ENCODE measurements around the gene CUTC. TPM values are rescaled to one million over a fixed set of nuclear protein-coding genes. Genes with fewer than 3 reads are reported as not detected.

The CUTC gene
- polyA plus RNA-seq, 4 donors, result 22.5 to 26.4 (median 24.7) TPM

Other genes starting within 250 kb of the CUTC start
- not detected for gene NKX2-3, start 199.3 kb upstream of the CUTC start, polyA plus RNA-seq (ENCODE audit: insufficient read length in 4 of 4)
- 10 to 100 TPM; 38.4 to 43.9 (median 39.6) TPM for gene SLC25A28, start 111.8 kb upstream of the CUTC start, polyA plus RNA-seq (ENCODE audit: insufficient read length in 4 of 4)
- 10 to 100 TPM; 19.3 to 21.3 (median 21.1) TPM for gene ENTPD7, start 72.7 kb upstream of the CUTC start, polyA plus RNA-seq (ENCODE audit: insufficient read length in 4 of 4)
- 10 to 100 TPM; 46.4 to 50.4 (median 47.0) TPM for gene COX15, start 107 bp upstream of the CUTC start, polyA plus RNA-seq (ENCODE audit: insufficient read length in 4 of 4)
- gene ABCC2, start 50.4 kb downstream of the CUTC start, polyA plus RNA-seq (ENCODE audit: insufficient read length in 4 of 4), result 10 to 100 TPM in 1 of 4 donors, 1 to 10 TPM in 3; 7.4 to 11.4 (median 8.9) TPM

All from right renal pelvis (tissue), 4 donors.